Spleen (tissue), 3 donors: ENCODE measurements around the gene LIMA1.

ENCODE experiments used
- POLR2A ChIP-seq, 3 donors: fragments of 450-650 bp; IDR thresholded peaks; one replicate each; pipeline ENCODE4 v1.5.1; 2017; ENCODE audit warnings: antibody characterized with exemption in 3 of 3, mild to moderate bottlenecking in 1 of 3
- POLR2AphosphoS5 ChIP-seq, 3 donors: sonication (generic); formaldehyde crosslinking; IDR thresholded peaks; one replicate each; pipeline ENCODE4 v1.5.1; 2017; ENCODE audit warnings: antibody characterized with exemption in 3 of 3

DNA sequence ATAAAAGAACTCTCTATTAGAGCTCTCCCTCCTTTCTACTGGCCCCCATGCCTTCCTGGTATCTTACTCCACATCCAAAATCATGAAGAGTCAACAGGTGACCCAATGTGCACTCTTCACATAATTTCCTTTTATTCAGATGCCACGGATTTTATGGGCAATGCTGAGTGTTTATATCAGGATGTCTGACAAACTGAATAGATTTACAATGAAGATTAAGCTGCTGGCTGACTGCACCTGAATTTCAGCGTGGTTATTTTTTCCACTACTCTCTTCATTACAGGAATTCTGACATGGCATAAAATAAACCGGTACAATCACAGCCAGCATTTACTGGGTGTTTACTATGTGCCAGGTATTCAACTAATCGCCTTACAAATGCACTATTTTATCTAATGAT lies 86.8 kb downstream of the LIMA1 start:
- TF ChIP-seq POLR2AphosphoS5 (IDR thresholded peaks at IDR 0.05) (no peak), POLR2A (IDR thresholded peaks at IDR 0.05) (no peak)
